PC-3 (cell line): Measurements from ENCODE around the gene PIEZO1. TPM values are rescaled to one million over a fixed set of nuclear protein-coding genes. Genes with fewer than 3 reads are reported as not detected.

Source experiments
- ATAC-seq: fragments of 200-7000 bp; cut with Tn5 transposase; 2 replicates; pipeline ENCODE4 v1.9.1; 2020; ENCODE audit warnings: mild to moderate bottlenecking, moderate library complexity
- BruUV-seq: library from RNA; stranded (reverse); fragments of 400-500 nt; replicated peaks from 2 replicates; lab custom pipeline; 2021; lab: Mats Ljungman, UMichigan
- CTCF ChIA-PET: fragments of 300-600 bp; sonication (Branson Sonifier 250); formaldehyde crosslinking; loops from one replicate; lab custom pipeline; 2022; ENCODE audit warnings: antibody characterized with exemption; lab: Charles Lee
- POLR2A ChIA-PET: fragments of 300-600 bp; sonication (Branson Sonifier 250); formaldehyde crosslinking; loops from one replicate; lab custom pipeline; 2022; ENCODE audit warnings: antibody characterized with exemption; ENCODE audit not compliant: unreplicated experiment; lab: Charles Lee
- DNase-seq: peaks from one replicate; pipeline ENCODE4 v3.0.0-alpha.2; 2015
- H2AFZ ChIP-seq: fragments of 300-600 bp; sonication (generic); 2 replicates; pipeline ENCODE4 v1.6.0; 2016; ENCODE audit warnings: antibody characterized with exemption, low read length
- H3F3A ChIP-seq: fragments of 300-600 bp; sonication (generic); one replicate; pipeline ENCODE4 v1.6.0; 2017; ENCODE audit warnings: antibody characterized with exemption, low read length, control low read depth, mild to moderate bottlenecking; ENCODE audit not compliant: unreplicated experiment
- H3K27ac ChIP-seq: fragments of 300-600 bp; sonication (generic); 2 replicates; pipeline ENCODE4 v1.5.1; 2016; ENCODE audit warnings: mild to moderate bottlenecking, low read length
- H3K27me3 ChIP-seq: fragments of 300-600 bp; sonication (generic); 2 replicates; pipeline ENCODE4 v1.6.1; 2016; ENCODE audit warnings: low read length, mixed read lengths
- H3K36me3 ChIP-seq: fragments of 300-600 bp; sonication (generic); 2 replicates; pipeline ENCODE4 v1.6.1; 2016; ENCODE audit warnings: low read depth, mixed run types, low read length, mixed read lengths
- H3K4me1 ChIP-seq: fragments of 300-600 bp; sonication (generic); 2 replicates; pipeline ENCODE4 v1.5.1; 2016; ENCODE audit warnings: low read length; ENCODE audit not compliant: insufficient read depth
- H3K4me2 ChIP-seq: fragments of 300-600 bp; sonication (generic); 2 replicates; pipeline ENCODE4 v1.6.0; 2016; ENCODE audit warnings: low read length
- H3K4me3 ChIP-seq: fragments of 300-600 bp; sonication (generic); 2 replicates; pipeline ENCODE4 v1.5.1; 2016; ENCODE audit warnings: mild to moderate bottlenecking, low read length, mixed read lengths
- H3K79me2 ChIP-seq: fragments of 300-600 bp; sonication (generic); 2 replicates; pipeline ENCODE4 v1.6.1; 2017; ENCODE audit warnings: low read length, mixed read lengths
- H3K9ac ChIP-seq: fragments of 300-600 bp; sonication (generic); 2 replicates; pipeline ENCODE4 v1.6.0; 2016; ENCODE audit warnings: mild to moderate bottlenecking, low read length
- H3K9me2 ChIP-seq: fragments of 300-600 bp; sonication (generic); replicated peaks from 2 replicates; pipeline ENCODE4 v1.6.1; 2016; ENCODE audit warnings: mixed run types, low read length, mixed read lengths
- H3K9me3 ChIP-seq: fragments of 300-600 bp; sonication (generic); 2 replicates; pipeline ENCODE4 v1.6.1; 2016; ENCODE audit warnings: low read length, mixed read lengths
- H4K20me1 ChIP-seq: fragments of 300-600 bp; sonication (generic); 2 replicates; pipeline ENCODE4 v1.6.1; 2016; ENCODE audit warnings: low read length, mixed read lengths
- EZH2 ChIP-seq: fragments of 300-600 bp; sonication (generic); IDR thresholded peaks from one replicate; pipeline ENCODE4 v1.6.1; 2017; ENCODE audit warnings: antibody characterized with exemption, mild to moderate bottlenecking, low read length; ENCODE audit not compliant: unreplicated experiment
- EZH2phosphoT487 ChIP-seq: fragments of 300-600 bp; sonication (generic); IDR thresholded peaks from 2 replicates; pipeline ENCODE4 v1.6.1; 2018; ENCODE audit warnings: mild to moderate bottlenecking, antibody characterized with exemption, low read length, borderline replicate concordance
- intact Hi-C: fragments of 100-400 bp; cut with micrococcal nuclease; formaldehyde crosslinking; loops from 2 replicates; pipeline ENCODE4 v1.9.0; 2023
- total RNA-seq: library from RNA; depleted of rRNA; stranded (reverse); fragments of >200 nt; gene quantifications from 2 replicates; pipeline ENCODE4 v1.2.3, GENCODE V29; 2014
- TF ChIP-seq, protein P1 (sequence below): fragments of 300-600 bp; sonication (generic); conservative IDR thresholded peaks from 2 replicates; pipeline ENCODE4 v1.5.1; 2017; ENCODE audit warnings: antibody characterized with exemption, low read depth, mild to moderate bottlenecking, low read length

Gene PIEZO1
- total RNA-seq, 1 experiment from 2014 or later, result 180 TPM

DNA sequence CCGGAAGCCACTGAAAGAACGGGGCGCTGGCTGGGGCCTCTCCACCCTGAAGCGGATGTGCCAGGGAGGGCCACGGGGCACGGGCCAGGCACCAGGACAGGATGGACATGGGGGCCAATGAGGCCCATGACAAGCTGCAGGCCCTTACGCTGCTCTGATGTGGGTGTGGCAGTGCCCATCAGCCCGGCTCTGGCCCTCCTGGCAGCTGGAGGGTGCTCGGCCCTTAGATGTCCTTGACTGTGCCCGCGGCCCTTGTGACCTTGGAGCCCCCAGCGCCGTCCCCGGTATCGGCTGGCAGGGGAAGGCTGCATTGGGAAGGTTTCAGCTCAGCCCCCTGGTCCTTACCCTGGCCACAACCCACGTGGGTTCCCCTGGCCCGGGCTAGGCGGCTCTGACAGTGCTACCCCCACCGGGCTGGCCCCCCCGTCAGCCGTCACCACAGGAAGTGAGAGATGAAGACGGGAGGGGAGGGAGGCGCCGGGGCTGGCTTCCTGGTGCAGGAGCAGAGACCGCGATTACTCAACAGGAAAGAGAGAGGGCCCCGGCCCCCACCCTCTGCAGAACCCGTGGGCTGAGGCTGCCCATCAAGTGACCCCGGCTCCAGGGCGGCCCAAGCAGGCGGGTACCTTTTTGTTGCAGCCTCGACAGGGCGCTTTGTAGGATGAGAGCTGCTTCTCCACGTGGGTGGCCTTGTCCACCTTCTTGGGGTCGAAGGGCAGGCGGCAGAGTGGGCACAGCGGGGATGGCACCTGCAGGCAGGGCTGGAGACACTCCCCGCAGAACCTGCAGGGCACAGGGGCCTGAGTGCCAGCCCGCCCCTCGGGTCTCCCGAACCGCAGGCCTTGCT is 84.2 kb downstream of the PIEZO1 start:
- no peaks in the 10 kb centered on the region for H3F3A ChIP-seq
- H2AFZ ChIP-seq, result 0 out of 2 replicates have a peak overlapping the region, but pooled peaks have one; percentile 30
- H3K9me2 ChIP-seq, result no peaks in the 10 kb centered on the region
- no peaks in the 10 kb centered on the region for H3K9me3 ChIP-seq
- H3K36me3 ChIP-seq, result no peaks in the 10 kb centered on the region
- no peaks in the 10 kb centered on the region for H3K27me3 ChIP-seq
- CTCF ChIA-PET, result no interaction called here
- peak overlapping the region; percentile 46; the same call in 1 of the 2 replicates for H3K4me2 ChIP-seq
- POLR2A ChIA-PET, result no interaction called here
- H3K4me1 ChIP-seq, result peaks cover 15% of the 10 kb centered on the region
- intact Hi-C loops, result no loop called here
- H3K79me2 ChIP-seq, result peaks cover 11% of the 10 kb centered on the region
- DNase-seq, result peak; percentile 72
- no peaks in the 10 kb centered on the region for H4K20me1 ChIP-seq
- H3K27ac ChIP-seq, result no peak overlapping the region
- TF ChIP-seq, protein P1, sequence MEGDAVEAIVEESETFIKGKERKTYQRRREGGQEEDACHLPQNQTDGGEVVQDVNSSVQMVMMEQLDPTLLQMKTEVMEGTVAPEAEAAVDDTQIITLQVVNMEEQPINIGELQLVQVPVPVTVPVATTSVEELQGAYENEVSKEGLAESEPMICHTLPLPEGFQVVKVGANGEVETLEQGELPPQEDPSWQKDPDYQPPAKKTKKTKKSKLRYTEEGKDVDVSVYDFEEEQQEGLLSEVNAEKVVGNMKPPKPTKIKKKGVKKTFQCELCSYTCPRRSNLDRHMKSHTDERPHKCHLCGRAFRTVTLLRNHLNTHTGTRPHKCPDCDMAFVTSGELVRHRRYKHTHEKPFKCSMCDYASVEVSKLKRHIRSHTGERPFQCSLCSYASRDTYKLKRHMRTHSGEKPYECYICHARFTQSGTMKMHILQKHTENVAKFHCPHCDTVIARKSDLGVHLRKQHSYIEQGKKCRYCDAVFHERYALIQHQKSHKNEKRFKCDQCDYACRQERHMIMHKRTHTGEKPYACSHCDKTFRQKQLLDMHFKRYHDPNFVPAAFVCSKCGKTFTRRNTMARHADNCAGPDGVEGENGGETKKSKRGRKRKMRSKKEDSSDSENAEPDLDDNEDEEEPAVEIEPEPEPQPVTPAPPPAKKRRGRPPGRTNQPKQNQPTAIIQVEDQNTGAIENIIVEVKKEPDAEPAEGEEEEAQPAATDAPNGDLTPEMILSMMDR, result no peak
- TF ChIP-seq EZH2phosphoT487 (no peak), EZH2 (no peak)
- H3K9ac ChIP-seq, result peak overlapping the region; percentile 48; the same call in 1 of the 2 replicates
- ATAC-seq, result peak; percentile 91
- BruUV-seq, result no TSS peak
- H3K4me3 ChIP-seq, result no peak overlapping the region

DNA sequence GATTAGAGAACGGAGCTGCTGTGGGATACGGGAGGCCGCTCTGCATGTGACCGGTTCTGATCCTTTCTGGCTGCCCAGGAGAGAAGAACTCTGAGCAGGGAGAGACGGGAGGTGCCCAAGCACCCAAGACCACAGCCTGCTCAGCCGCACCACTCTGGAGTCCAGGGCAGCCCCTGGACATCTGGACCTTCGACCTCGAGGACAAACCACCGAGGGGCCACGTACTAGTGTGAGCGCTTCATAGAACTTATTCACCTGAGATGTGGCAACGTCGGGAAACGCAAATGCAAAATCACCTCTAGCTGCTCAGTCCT is 84.7 kb downstream of the PIEZO1 start:
- H3K4me2 ChIP-seq, result 0 out of 2 replicates have a peak overlapping the region, but pooled peaks have one; percentile 46
- BruUV-seq, result no TSS peak
- intact Hi-C loops, result no loop called here

More for the DNA sequence above, 84.7 kb downstream of the PIEZO1 start:
- CTCF ChIA-PET, result no interaction called here
- Histone ChIP-seq H3K9me2 (no peaks in the 10 kb centered on the region), H3F3A (no peaks in the 10 kb centered on the region), H3K4me3 (no peak overlapping the region), H3K79me2 (peaks cover 7% of the 10 kb centered on the region), H3K9me3 (no peaks in the 10 kb centered on the region), H3K4me1 (peaks cover 15% of the 10 kb centered on the region), H2AFZ (no peak overlapping the region), H4K20me1 (no peaks in the 10 kb centered on the region), H3K27ac (no peak overlapping the region), H3K9ac (peak overlapping the region; percentile 48; the same call in 1 of the 2 replicates), H3K27me3 (no peaks in the 10 kb centered on the region), H3K36me3 (no peaks in the 10 kb centered on the region)
- DNase-seq, result no peak
- ATAC-seq, result no peak
- POLR2A ChIA-PET, result no interaction called here
- TF ChIP-seq EZH2phosphoT487 (no peak), EZH2 (no peak)
- TF ChIP-seq, protein P1, result no peak
